Chondrocyte (in vitro differentiated cells): Measurements from ENCODE around the gene RNF214. TPM values are rescaled to one million over a fixed set of nuclear protein-coding genes. Genes with fewer than 3 reads are reported as not detected.
A peak's percentile ranks its signal among the peaks of the same experiment; 100 is the strongest.

ENCODE experiments used
- DNase-seq: peaks from one replicate; pipeline ENCODE4 v3.0.0; 2021; ENCODE audit warnings: mixed read lengths, low spot score
- H3K27ac Mint-ChIP-seq: one replicate; pipeline ENCODE4 v1.8.0; 2021; ENCODE audit warnings: mild to moderate bottlenecking, moderate library complexity, mixed read lengths; ENCODE audit not compliant: unreplicated experiment
- H3K27me3 Mint-ChIP-seq: 2 replicates; pipeline ENCODE4 v1.8.0; 2021; ENCODE audit warnings: low read depth, mixed read lengths
- H3K36me3 Mint-ChIP-seq: 2 replicates; pipeline ENCODE4 v1.8.0; 2021; ENCODE audit warnings: low read depth, mixed read lengths
- H3K4me1 Mint-ChIP-seq: 2 replicates; pipeline ENCODE4 v1.8.0; 2021; ENCODE audit warnings: low read depth, mild to moderate bottlenecking, mixed read lengths
- H3K4me3 Mint-ChIP-seq: one replicate; pipeline ENCODE4 v1.8.0; 2021; ENCODE audit warnings: mild to moderate bottlenecking, moderate library complexity, mixed read lengths; ENCODE audit not compliant: unreplicated experiment
- H3K9me3 Mint-ChIP-seq: 2 replicates; pipeline ENCODE4 v1.8.0; 2021; ENCODE audit warnings: low read depth, mixed read lengths
- total RNA-seq: library from RNA; stranded (reverse); gene quantifications from 3 replicates; pipeline ENCODE4 v1.2.1, GENCODE V29; 2021
- TF ChIP-seq, protein P1 (sequence below): fragments of 200-600 bp; sonication (generic); IDR thresholded peaks from 2 replicates; pipeline ENCODE4 v1.5.0; 2021; ENCODE audit warnings: antibody characterized with exemption, mild to moderate bottlenecking, moderate library complexity

RNF214 gene
- total RNA-seq, 1 donor from 2014 or later = 24.7 TPM

DNA sequence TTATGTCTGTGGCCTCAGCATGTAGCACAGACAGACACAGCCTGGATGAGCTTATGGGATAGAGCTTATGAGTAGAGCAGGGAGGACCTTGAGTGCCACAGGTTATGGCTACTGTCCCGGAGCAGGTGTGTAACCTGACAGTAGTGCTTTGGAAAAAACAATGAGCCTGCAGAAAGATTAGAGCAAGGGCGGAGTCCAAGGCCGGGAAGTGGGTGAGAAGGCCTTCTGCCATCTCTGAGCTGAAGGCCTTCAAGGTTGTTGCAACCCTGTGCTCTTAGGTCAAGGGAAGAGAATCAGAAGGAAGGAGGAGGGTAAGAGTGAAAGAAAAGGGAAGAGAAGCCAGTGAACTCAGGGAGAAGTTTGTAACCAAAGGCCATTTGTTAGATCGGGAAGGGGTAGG lies 37.2 kb upstream of the RNF214 start:
- Mint-ChIP-seq H3K9me3 (no peaks in the 10 kb centered on the region), H3K4me3 (no peak overlapping the region), H3K27me3 (no peaks in the 10 kb centered on the region), H3K27ac (no peak overlapping the region), H3K4me1 (peaks cover 24% of the 10 kb centered on the region), H3K36me3 (peaks cover 16% of the 10 kb centered on the region)
- peak; percentile 28 for DNase-seq
- TF ChIP-seq, protein P1, sequence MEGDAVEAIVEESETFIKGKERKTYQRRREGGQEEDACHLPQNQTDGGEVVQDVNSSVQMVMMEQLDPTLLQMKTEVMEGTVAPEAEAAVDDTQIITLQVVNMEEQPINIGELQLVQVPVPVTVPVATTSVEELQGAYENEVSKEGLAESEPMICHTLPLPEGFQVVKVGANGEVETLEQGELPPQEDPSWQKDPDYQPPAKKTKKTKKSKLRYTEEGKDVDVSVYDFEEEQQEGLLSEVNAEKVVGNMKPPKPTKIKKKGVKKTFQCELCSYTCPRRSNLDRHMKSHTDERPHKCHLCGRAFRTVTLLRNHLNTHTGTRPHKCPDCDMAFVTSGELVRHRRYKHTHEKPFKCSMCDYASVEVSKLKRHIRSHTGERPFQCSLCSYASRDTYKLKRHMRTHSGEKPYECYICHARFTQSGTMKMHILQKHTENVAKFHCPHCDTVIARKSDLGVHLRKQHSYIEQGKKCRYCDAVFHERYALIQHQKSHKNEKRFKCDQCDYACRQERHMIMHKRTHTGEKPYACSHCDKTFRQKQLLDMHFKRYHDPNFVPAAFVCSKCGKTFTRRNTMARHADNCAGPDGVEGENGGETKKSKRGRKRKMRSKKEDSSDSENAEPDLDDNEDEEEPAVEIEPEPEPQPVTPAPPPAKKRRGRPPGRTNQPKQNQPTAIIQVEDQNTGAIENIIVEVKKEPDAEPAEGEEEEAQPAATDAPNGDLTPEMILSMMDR = no peak

DNA sequence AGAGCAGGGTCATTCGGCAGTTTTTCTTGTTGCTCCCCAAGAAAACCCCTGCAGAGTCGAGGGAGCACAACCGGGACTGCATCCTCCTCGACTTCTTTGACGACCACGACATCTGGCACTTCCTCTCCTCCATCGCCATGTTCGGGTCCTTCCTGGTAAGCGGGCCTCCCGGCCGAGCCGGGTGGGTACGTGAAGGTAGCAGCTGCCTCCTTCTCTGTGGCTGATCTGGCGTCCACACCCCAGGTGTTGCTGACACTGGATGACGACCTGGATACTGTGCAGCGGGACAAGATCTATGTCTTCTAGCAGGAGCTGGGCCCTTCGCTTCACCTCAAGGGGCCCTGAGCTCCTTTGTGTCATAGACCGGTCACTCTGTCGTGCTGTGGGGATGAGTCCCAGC lies 36.7 kb upstream of the RNF214 start:
- Mint-ChIP-seq H3K36me3 (peaks cover 18% of the 10 kb centered on the region), H3K4me3 (no peak overlapping the region), H3K4me1 (peaks cover 29% of the 10 kb centered on the region), H3K27ac (no peak overlapping the region), H3K27me3 (no peaks in the 10 kb centered on the region), H3K9me3 (no peaks in the 10 kb centered on the region)
- TF ChIP-seq, protein P1 = no peak
- DNase-seq = peak; percentile 90

DNA sequence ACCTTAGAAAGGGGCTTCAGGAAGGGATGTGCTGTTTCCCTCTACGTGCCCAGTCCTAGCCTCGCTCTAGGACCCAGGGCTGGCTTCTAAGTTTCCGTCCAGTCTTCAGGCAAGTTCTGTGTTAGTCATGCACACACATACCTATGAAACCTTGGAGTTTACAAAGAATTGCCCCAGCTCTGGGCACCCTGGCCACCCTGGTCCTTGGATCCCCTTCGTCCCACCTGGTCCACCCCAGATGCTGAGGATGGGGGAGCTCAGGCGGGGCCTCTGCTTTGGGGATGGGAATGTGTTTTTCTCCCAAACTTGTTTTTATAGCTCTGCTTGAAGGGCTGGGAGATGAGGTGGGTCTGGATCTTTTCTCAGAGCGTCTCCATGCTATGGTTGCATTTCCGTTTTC lies 35.5 kb upstream of the RNF214 start:
- TF ChIP-seq, protein P1 = no peak
- Mint-ChIP-seq H3K4me1 (peaks cover 38% of the 10 kb centered on the region), H3K27ac (peak overlapping the region; percentile 95), H3K9me3 (no peaks in the 10 kb centered on the region), H3K27me3 (no peaks in the 10 kb centered on the region), H3K36me3 (peaks cover 23% of the 10 kb centered on the region), H3K4me3 (no peak overlapping the region)
- no peak for DNase-seq

DNA sequence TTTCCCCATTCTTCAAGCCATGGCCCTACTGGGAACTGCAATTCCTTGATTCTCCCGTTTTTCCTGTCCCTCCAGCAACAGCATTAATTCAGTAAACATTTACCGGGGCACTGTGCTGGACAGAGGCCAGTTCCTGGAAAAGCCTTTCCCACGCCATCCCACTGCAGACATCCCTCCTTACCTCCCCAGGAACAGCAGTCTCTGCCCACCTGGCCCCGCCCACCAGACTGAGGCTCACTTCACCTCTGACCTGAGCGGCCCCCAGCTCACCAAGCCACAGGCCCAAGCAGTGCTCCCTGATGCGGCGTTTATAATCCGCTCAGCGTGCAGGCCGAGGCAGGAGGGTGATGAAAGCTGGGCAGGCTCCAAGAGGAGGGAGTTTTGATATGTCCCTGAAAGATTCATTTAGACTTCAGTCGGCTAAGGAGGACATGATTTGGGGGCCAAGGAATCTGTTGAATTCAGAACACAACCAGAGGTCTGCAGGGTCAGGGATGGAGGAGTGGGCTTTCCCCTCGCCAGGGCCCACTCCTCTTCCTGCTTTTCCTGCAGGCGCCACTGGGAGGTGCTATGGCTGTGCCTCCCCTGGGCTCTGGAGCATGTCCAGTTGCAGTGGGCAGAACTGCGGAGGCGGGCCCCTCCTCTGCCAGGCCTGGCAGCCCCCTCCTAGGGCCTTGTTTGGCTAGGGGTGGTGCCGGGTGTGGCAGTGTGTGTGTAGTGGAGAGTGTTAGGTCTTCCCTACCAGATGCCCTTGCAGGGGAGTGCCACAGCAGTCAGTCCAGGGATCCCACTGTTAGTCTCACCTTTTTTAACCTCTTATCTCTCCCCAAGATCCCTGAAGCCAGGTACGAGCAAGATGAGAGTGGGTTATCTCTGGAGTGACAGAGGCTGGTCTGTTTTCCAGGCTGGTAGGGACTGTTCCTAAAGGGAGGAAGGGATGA lies 34.7 kb upstream of the RNF214 start:
- TF ChIP-seq, protein P1 = peak; percentile 81
- Mint-ChIP-seq H3K9me3 (no peaks in the 10 kb centered on the region), H3K27ac (peak overlapping the region; percentile 95), H3K4me3 (peak overlapping the region; percentile 93), H3K36me3 (peaks cover 28% of the 10 kb centered on the region), H3K4me1 (peaks cover 45% of the 10 kb centered on the region), H3K27me3 (no peaks in the 10 kb centered on the region)
- DNase-seq = no peak

DNA sequence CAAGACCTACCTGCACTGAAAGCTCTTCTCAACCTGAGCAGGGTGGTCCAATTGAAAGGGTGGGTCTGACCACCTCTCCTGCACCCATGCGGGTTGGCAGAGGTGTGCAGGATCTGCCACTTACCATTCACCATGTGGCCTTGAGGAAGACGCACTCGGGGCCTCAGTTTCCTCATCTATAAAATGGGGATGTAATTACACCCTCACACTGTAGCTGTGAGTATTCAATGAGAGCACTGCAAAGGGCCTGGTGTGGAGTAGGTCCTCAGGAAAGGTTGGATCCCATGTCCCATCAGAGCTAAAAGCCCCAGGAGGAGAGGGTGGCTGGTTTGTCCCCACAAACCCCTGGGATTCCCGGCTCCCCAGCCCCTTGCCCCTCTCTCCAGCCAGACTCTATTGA lies 33.9 kb upstream of the RNF214 start:
- no peak for DNase-seq
- peaks cover 32% of the 10 kb centered on the region for H3K36me3 Mint-ChIP-seq
- H3K27ac Mint-ChIP-seq = peak overlapping the region; percentile 95
- TF ChIP-seq, protein P1 = no peak
- H3K4me3 Mint-ChIP-seq = peak overlapping the region; percentile 93
- H3K4me1 Mint-ChIP-seq = peaks cover 54% of the 10 kb centered on the region
- no peaks in the 10 kb centered on the region for H3K9me3 Mint-ChIP-seq
- no peaks in the 10 kb centered on the region for H3K27me3 Mint-ChIP-seq
